Brain microvascular endothelial cell (primary cell): Measurements from ENCODE around the gene THUMPD3.

Source experiments
- DNase-seq: peaks from one replicate; pipeline ENCODE4 v3.0.0-alpha.2; 2020
- H3K27ac ChIP-seq: fragments of 250-450 bp; sonication (Bioruptor Pico); 2 replicates; pipeline ENCODE4 v1.5.1; 2020; ENCODE audit warnings: mild to moderate bottlenecking, moderate library complexity
- H3K27me3 ChIP-seq: fragments of 250-450 bp; sonication (Bioruptor Pico); replicated peaks from 2 replicates; pipeline ENCODE4 v1.5.1; 2020; ENCODE audit warnings: mild to moderate bottlenecking
- H3K36me3 ChIP-seq: fragments of 250-450 bp; sonication (Bioruptor Pico); replicated peaks from 2 replicates; pipeline ENCODE4 v1.5.1; 2020; ENCODE audit warnings: mild to moderate bottlenecking
- H3K4me3 ChIP-seq: 2 replicates; pipeline ENCODE4 v1.5.1; 2011; ENCODE audit warnings: low read depth, mild to moderate bottlenecking, control low read depth, low read length, moderate library complexity
- in situ Hi-C: cut with HindIII; loops from 2 replicates; pipeline ENCODE4 v1.10.0; 2017; ENCODE audit warnings: low sequenced_read_pairs, low pct_ligation_motif_present
- TF ChIP-seq, protein P1 (sequence below): IDR thresholded peaks from 2 replicates; pipeline ENCODE4 v1.5.1; 2011; ENCODE audit warnings: low read depth, mild to moderate bottlenecking, moderate library complexity, low read length, control low read depth, inconsistent platforms; ENCODE audit errors: missing control alignments

The THUMPD3 gene

DNA sequence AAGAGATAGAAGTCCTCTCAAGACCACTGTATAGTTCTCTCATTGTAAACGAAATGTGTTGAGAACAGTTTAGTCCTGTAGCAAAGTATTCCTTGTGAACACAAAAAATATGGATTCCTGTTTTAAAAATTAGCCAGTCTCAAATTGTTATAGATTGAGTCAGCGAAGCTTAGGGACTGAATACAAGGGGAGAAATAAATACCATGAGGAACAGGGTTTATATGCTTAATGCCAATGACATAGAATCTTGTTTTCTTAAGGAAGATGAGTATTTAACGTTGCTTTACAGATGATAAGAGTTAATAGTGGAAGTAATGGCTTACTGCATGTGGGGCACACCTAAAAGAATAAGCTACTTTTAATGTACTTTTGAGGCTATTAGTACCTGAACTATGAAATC lies 72.5 kb downstream of the THUMPD3 start:
- no peak overlapping the region for H3K27ac ChIP-seq
- no peak for DNase-seq
- H3K27me3 ChIP-seq: no peaks in the 10 kb centered on the region
- H3K4me3 ChIP-seq: no peak overlapping the region
- H3K36me3 ChIP-seq: peaks cover 86% of the 10 kb centered on the region
- TF ChIP-seq, protein P1, sequence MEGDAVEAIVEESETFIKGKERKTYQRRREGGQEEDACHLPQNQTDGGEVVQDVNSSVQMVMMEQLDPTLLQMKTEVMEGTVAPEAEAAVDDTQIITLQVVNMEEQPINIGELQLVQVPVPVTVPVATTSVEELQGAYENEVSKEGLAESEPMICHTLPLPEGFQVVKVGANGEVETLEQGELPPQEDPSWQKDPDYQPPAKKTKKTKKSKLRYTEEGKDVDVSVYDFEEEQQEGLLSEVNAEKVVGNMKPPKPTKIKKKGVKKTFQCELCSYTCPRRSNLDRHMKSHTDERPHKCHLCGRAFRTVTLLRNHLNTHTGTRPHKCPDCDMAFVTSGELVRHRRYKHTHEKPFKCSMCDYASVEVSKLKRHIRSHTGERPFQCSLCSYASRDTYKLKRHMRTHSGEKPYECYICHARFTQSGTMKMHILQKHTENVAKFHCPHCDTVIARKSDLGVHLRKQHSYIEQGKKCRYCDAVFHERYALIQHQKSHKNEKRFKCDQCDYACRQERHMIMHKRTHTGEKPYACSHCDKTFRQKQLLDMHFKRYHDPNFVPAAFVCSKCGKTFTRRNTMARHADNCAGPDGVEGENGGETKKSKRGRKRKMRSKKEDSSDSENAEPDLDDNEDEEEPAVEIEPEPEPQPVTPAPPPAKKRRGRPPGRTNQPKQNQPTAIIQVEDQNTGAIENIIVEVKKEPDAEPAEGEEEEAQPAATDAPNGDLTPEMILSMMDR: no peak
- in situ Hi-C loops: no loop called here
